ENCODE data around the gene IL27RA.

Gene IL27RA

DNA sequence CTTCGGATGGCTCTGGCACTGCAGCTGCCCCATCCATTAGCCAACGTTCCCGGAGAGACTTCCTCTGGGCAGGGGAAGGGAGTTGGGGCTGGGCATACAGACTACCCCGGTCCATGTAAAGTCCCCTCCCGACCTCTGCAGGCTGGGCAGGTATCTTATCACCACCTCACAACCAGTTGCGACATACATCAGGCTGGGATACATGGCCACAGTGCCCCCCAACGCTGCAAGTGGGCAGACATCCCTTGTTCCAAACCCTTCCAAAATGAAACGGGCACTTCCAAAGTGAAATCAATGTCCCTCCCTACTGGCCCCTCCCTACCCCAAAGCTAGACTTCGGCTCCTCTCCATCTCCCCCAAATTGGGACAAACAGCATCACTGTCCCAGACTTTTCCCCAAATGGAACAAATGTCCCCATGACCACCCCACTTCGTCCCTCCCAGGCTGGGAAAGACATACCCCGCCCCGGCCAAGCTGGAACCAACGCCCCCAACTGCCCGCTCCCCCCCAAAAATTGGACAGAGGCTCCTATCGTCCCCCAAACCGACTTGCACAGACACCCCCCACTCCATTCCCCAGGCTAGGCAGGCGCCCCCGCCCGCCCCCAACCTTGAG, 25.3 kb downstream of the IL27RA start:
- Histone ChIP-seq H3K36me3 (ENCODE audit: control insufficient read depth in 4 of 4, insufficient read depth in 4 of 4, low read length in 3 of 4) (peaks cover 0 to 16% (median 8%) of the 10 kb centered on the region in 4 experiments), H3K27ac (ENCODE audit: insufficient read depth in 1 of 2, low read depth in 1 of 2, low read length in 2 of 2, poor library complexity in 1 of 2, severe bottlenecking in 2 of 2) (no peak overlapping the region), H3K27me3 (replicated peaks in 2 of 5; ENCODE audit: control insufficient read depth in 4 of 5, insufficient read depth in 5 of 5, low read length in 4 of 5) (peaks cover 0 to 49% (median 11%) of the 10 kb centered on the region in 5 experiments), H3K4me1 (ENCODE audit: control extremely low read depth in 1 of 4, control insufficient read depth in 4 of 4, insufficient read depth in 4 of 4, low read length in 3 of 4) (peaks cover 0 to 18% (median 17%) of the 10 kb centered on the region in 4 experiments), H3K4me3 (ENCODE audit: control insufficient read depth in 1 of 7, extremely low read depth in 1 of 7, insufficient read depth in 4 of 7, low read depth in 2 of 7, low read length in 6 of 7) (peak overlapping the region in 3 of 7 experiments; percentile 21 to 48 (median 36)), H3K9me3 (ENCODE audit: control extremely low read depth in 1 of 5, control insufficient read depth in 4 of 5, insufficient read depth in 2 of 5, low read depth in 1 of 5, low read length in 4 of 5) (no peaks in the 10 kb centered on the region)
- ChIA-PET CTCF (interaction anchor here (0.8 to 7.2 kb wide), 5 partner anchors 8 to 176 kb away, joined by 3 to 102 read pairs (median 4); partner anchors contain the start of genes IL27RA and MISP3), POLR2A (no interaction called here)
- DNase-seq, result no peak
- 58% methylated on average over 9 of the region's 19 CpGs for whole genome bisulfite sequencing (ENCODE audit: insufficient coverage)

GRCh38 chr19:14058182-14059092, 26.9 kb downstream of the IL27RA start:
- H3K4me3 ChIP-seq (ENCODE audit: control insufficient read depth in 1 of 7, extremely low read depth in 1 of 7, insufficient read depth in 4 of 7, low read depth in 2 of 7, low read length in 6 of 7), result peak overlapping the region in 2 of 7 experiments; percentile 31 to 57
- POLR2A ChIA-PET, result interaction anchor here (1.0 kb wide), 1 partner anchor 13 kb away, joined by 3 read pairs; no protein-coding TSS in a partner anchor
- peaks cover 0 to under 1% (median 0%) of the 10 kb centered on the region in 4 experiments for H3K36me3 ChIP-seq (ENCODE audit: control insufficient read depth in 4 of 4, insufficient read depth in 4 of 4, low read length in 3 of 4)
- H3K4me1 ChIP-seq (ENCODE audit: control extremely low read depth in 1 of 4, control insufficient read depth in 4 of 4, insufficient read depth in 4 of 4, low read length in 3 of 4), result peaks cover 0 to 18% (median 17%) of the 10 kb centered on the region in 4 experiments
- H3K27ac ChIP-seq (ENCODE audit: insufficient read depth in 1 of 2, low read depth in 1 of 2, low read length in 2 of 2, poor library complexity in 1 of 2, severe bottlenecking in 2 of 2), result no peak overlapping the region
- CTCF ChIA-PET, result interaction anchor here (0.8 to 7.2 kb wide), 16 partner anchors 10 to 186 kb away, joined by 3 to 102 read pairs (median 4); partner anchors contain the start of genes IL27RA, MISP3 and RFX1
- DNase-seq, result no peak
- H3K9me3 ChIP-seq (ENCODE audit: control extremely low read depth in 1 of 5, control insufficient read depth in 4 of 5, insufficient read depth in 2 of 5, low read depth in 1 of 5, low read length in 4 of 5), result no peaks in the 10 kb centered on the region
- peaks cover 0 to 49% (median 11%) of the 10 kb centered on the region in 5 experiments for H3K27me3 ChIP-seq (replicated peaks in 2 of 5; ENCODE audit: control insufficient read depth in 4 of 5, insufficient read depth in 5 of 5, low read length in 4 of 5)
- 25% methylated on average over 15 of the region's 17 CpGs for WGBS (ENCODE audit: insufficient coverage)

DNA sequence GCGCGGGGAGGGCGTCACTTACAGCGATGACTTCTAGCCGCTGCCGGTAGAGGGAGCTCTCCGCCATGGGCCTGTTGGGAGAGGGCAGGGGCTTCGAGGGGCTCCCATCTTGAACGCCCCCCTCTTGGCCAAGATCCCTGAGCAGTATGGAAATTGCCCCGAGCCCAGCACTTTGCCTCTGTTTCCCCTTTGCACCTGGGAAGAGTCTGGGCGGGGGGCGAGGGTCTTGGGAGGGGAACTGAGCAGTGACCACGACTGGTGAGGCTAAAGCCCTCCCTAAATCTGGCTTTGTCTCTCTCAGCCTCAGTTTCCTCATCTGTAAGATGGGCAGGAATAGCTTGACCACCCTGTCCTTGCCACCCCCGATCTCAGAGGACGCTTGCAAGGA, 27.5 kb downstream of the IL27RA start:
- Histone ChIP-seq H3K9me3 (ENCODE audit: control extremely low read depth in 1 of 5, control insufficient read depth in 4 of 5, insufficient read depth in 2 of 5, low read depth in 1 of 5, low read length in 4 of 5) (no peaks in the 10 kb centered on the region), H3K27me3 (replicated peaks in 2 of 5; ENCODE audit: control insufficient read depth in 4 of 5, insufficient read depth in 5 of 5, low read length in 4 of 5) (peaks cover 0 to 49% (median 11%) of the 10 kb centered on the region in 5 experiments), H3K4me1 (ENCODE audit: control extremely low read depth in 1 of 4, control insufficient read depth in 4 of 4, insufficient read depth in 4 of 4, low read length in 3 of 4) (peaks cover 0 to 18% (median 17%) of the 10 kb centered on the region in 4 experiments), H3K4me3 (ENCODE audit: control insufficient read depth in 1 of 7, extremely low read depth in 1 of 7, insufficient read depth in 4 of 7, low read depth in 2 of 7, low read length in 6 of 7) (peak overlapping the region in 1 of 7 experiments; percentile 30), H3K36me3 (ENCODE audit: control insufficient read depth in 4 of 4, insufficient read depth in 4 of 4, low read length in 3 of 4) (no peaks in the 10 kb centered on the region), H3K27ac (ENCODE audit: insufficient read depth in 1 of 2, low read depth in 1 of 2, low read length in 2 of 2, poor library complexity in 1 of 2, severe bottlenecking in 2 of 2) (no peak overlapping the region)
- 5% methylated on average over 10 of the region's 15 CpGs for WGBS (ENCODE audit: insufficient coverage)
- ChIA-PET CTCF (interaction anchor here (0.8 to 7.2 kb wide), 18 partner anchors 10 to 433 kb away, joined by 3 to 102 read pairs (median 4); partner anchors contain the start of genes IL27RA, MISP3 and RFX1), POLR2A (interaction anchor here (0.7 to 1.0 kb wide), 2 partner anchors 13 to 934 kb away, joined by 3 read pairs; no protein-coding TSS in a partner anchor)
- DNase-seq, result peak; percentile 44 to 66 (median 63)

- 52% methylated on average over 5 of the region's 8 CpGs for WGBS (ENCODE audit: insufficient coverage)
- no peaks in the 10 kb centered on the region for H3K36me3 ChIP-seq (ENCODE audit: control insufficient read depth in 4 of 4, insufficient read depth in 4 of 4, low read length in 3 of 4)
- H3K4me1 ChIP-seq (ENCODE audit: control extremely low read depth in 1 of 4, control insufficient read depth in 4 of 4, insufficient read depth in 4 of 4, low read length in 3 of 4), result peaks cover 0 to 17% (median 16%) of the 10 kb centered on the region in 4 experiments
- no peak overlapping the region for H3K27ac ChIP-seq (ENCODE audit: insufficient read depth in 1 of 2, low read depth in 1 of 2, low read length in 2 of 2, poor library complexity in 1 of 2, severe bottlenecking in 2 of 2)
- peaks cover 0 to 49% (median 11%) of the 10 kb centered on the region in 5 experiments for H3K27me3 ChIP-seq (replicated peaks in 2 of 5; ENCODE audit: control insufficient read depth in 4 of 5, insufficient read depth in 5 of 5, low read length in 4 of 5)
- no peak for DNase-seq
- H3K4me3 ChIP-seq (ENCODE audit: control insufficient read depth in 1 of 7, extremely low read depth in 1 of 7, insufficient read depth in 4 of 7, low read depth in 2 of 7, low read length in 6 of 7), result no peak overlapping the region
- no peaks in the 10 kb centered on the region for H3K9me3 ChIP-seq (ENCODE audit: control extremely low read depth in 1 of 5, control insufficient read depth in 4 of 5, insufficient read depth in 2 of 5, low read depth in 1 of 5, low read length in 4 of 5)
- CTCF ChIA-PET, result interaction anchor here (0.9 to 7.2 kb wide), 19 partner anchors 11 to 432 kb away, joined by 3 to 102 read pairs (median 4); partner anchors contain the start of genes IL27RA, MISP3 and RFX1
- POLR2A ChIA-PET, result interaction anchor here (0.7 kb wide), 1 partner anchor 935 kb away, joined by 3 read pairs; no protein-coding TSS in a partner anchor
These were observed 28.1 kb downstream of the IL27RA start for GRCh38 chr19:14059652-14060155.

- CTCF ChIA-PET, result interaction anchor here (0.6 to 7.2 kb wide), 11 partner anchors 8 to 69 kb away, joined by 3 to 102 read pairs (median 4); partner anchors contain the start of gene MISP3
- H3K36me3 ChIP-seq (ENCODE audit: control insufficient read depth in 4 of 4, insufficient read depth in 4 of 4, low read length in 3 of 4), result no peaks in the 10 kb centered on the region
- no peak for DNase-seq
- 75% methylated on average over 4 of the region's 9 CpGs for WGBS (ENCODE audit: insufficient coverage)
- H3K9me3 ChIP-seq (ENCODE audit: control extremely low read depth in 1 of 5, control insufficient read depth in 4 of 5, insufficient read depth in 2 of 5, low read depth in 1 of 5, low read length in 4 of 5), result no peaks in the 10 kb centered on the region
- H3K4me3 ChIP-seq (ENCODE audit: control insufficient read depth in 1 of 7, extremely low read depth in 1 of 7, insufficient read depth in 4 of 7, low read depth in 2 of 7, low read length in 6 of 7), result no peak overlapping the region
- peaks cover 0 to 17% (median 16%) of the 10 kb centered on the region in 4 experiments for H3K4me1 ChIP-seq (ENCODE audit: control extremely low read depth in 1 of 4, control insufficient read depth in 4 of 4, insufficient read depth in 4 of 4, low read length in 3 of 4)
- POLR2A ChIA-PET, result no interaction called here
- H3K27me3 ChIP-seq (replicated peaks in 2 of 5; ENCODE audit: control insufficient read depth in 4 of 5, insufficient read depth in 5 of 5, low read length in 4 of 5), result peaks cover 0 to 42% (median 11%) of the 10 kb centered on the region in 5 experiments
- H3K27ac ChIP-seq (ENCODE audit: insufficient read depth in 1 of 2, low read depth in 1 of 2, low read length in 2 of 2, poor library complexity in 1 of 2, severe bottlenecking in 2 of 2), result no peak overlapping the region
These were observed 29.7 kb downstream of the IL27RA start for GRCh38 chr19:14061081-14061749.

Data from common myeloid progenitor, CD34-positive (primary cell).